ENCODE data around the gene LANCL2.

Gene LANCL2

GRCh38 chr7:55381696-55382095, 16.6 kb downstream of the LANCL2 start:
- WGBS (ENCODE audit: insufficient coverage) = 100% methylated on average over 1 of the region's 5 CpGs
- peaks cover 0 to 4% (median 0%) of the 10 kb centered on the region in 4 experiments for H3K36me3 ChIP-seq (ENCODE audit: control insufficient read depth in 4 of 4, insufficient read depth in 4 of 4, low read length in 3 of 4)
- no peaks in the 10 kb centered on the region for H3K4me1 ChIP-seq (ENCODE audit: control extremely low read depth in 1 of 4, control insufficient read depth in 4 of 4, insufficient read depth in 4 of 4, low read length in 3 of 4)
- peaks cover 1 to 16% (median 6%) of the 10 kb centered on the region in 5 experiments for H3K9me3 ChIP-seq (ENCODE audit: control extremely low read depth in 1 of 5, control insufficient read depth in 4 of 5, insufficient read depth in 2 of 5, low read depth in 1 of 5, low read length in 4 of 5)
- no peaks in the 10 kb centered on the region for H3K27me3 ChIP-seq (replicated peaks in 2 of 5; ENCODE audit: control insufficient read depth in 4 of 5, insufficient read depth in 5 of 5, low read length in 4 of 5)
- ChIA-PET CTCF (interaction anchor here (0.8 kb wide), 1 partner anchor 10 kb away, joined by 4 read pairs; no protein-coding TSS in a partner anchor), POLR2A (no interaction called here)
- no peak overlapping the region for H3K27ac ChIP-seq (ENCODE audit: insufficient read depth in 1 of 2, low read depth in 1 of 2, low read length in 2 of 2, poor library complexity in 1 of 2, severe bottlenecking in 2 of 2)
- no peak for DNase-seq
- H3K4me3 ChIP-seq (ENCODE audit: control insufficient read depth in 1 of 7, extremely low read depth in 1 of 7, insufficient read depth in 4 of 7, low read depth in 2 of 7, low read length in 6 of 7) = no peak overlapping the region

- DNase-seq = no peak
- H3K27me3 ChIP-seq (replicated peaks in 2 of 5; ENCODE audit: control insufficient read depth in 4 of 5, insufficient read depth in 5 of 5, low read length in 4 of 5) = no peaks in the 10 kb centered on the region
- peaks cover 0 to 4% (median 0%) of the 10 kb centered on the region in 4 experiments for H3K36me3 ChIP-seq (ENCODE audit: control insufficient read depth in 4 of 4, insufficient read depth in 4 of 4, low read length in 3 of 4)
- no peak overlapping the region for H3K27ac ChIP-seq (ENCODE audit: insufficient read depth in 1 of 2, low read depth in 1 of 2, low read length in 2 of 2, poor library complexity in 1 of 2, severe bottlenecking in 2 of 2)
- peaks cover 4 to 21% (median 9%) of the 10 kb centered on the region in 5 experiments for H3K9me3 ChIP-seq (ENCODE audit: control extremely low read depth in 1 of 5, control insufficient read depth in 4 of 5, insufficient read depth in 2 of 5, low read depth in 1 of 5, low read length in 4 of 5)
- 100% methylated on average over 4 of the region's 4 CpGs for WGBS (ENCODE audit: insufficient coverage)
- H3K4me3 ChIP-seq (ENCODE audit: control insufficient read depth in 1 of 7, extremely low read depth in 1 of 7, insufficient read depth in 4 of 7, low read depth in 2 of 7, low read length in 6 of 7) = no peak overlapping the region
- no peaks in the 10 kb centered on the region for H3K4me1 ChIP-seq (ENCODE audit: control extremely low read depth in 1 of 4, control insufficient read depth in 4 of 4, insufficient read depth in 4 of 4, low read length in 3 of 4)
- POLR2A ChIA-PET = no interaction called here
- CTCF ChIA-PET = no interaction called here
These were observed 17.1 kb downstream of the LANCL2 start for GRCh38 chr7:55382251-55382650.

GRCh38 chr7:55386541-55386940, 21.4 kb downstream of the LANCL2 start:
- ChIA-PET CTCF (no interaction called here), POLR2A (no interaction called here)
- Histone ChIP-seq H3K9me3 (ENCODE audit: control extremely low read depth in 1 of 5, control insufficient read depth in 4 of 5, insufficient read depth in 2 of 5, low read depth in 1 of 5, low read length in 4 of 5) (peaks cover 4 to 34% (median 15%) of the 10 kb centered on the region in 5 experiments), H3K36me3 (ENCODE audit: control insufficient read depth in 4 of 4, insufficient read depth in 4 of 4, low read length in 3 of 4) (peaks cover 0 to 4% (median 0%) of the 10 kb centered on the region in 4 experiments), H3K27me3 (replicated peaks in 2 of 5; ENCODE audit: control insufficient read depth in 4 of 5, insufficient read depth in 5 of 5, low read length in 4 of 5) (no peaks in the 10 kb centered on the region), H3K4me1 (ENCODE audit: control extremely low read depth in 1 of 4, control insufficient read depth in 4 of 4, insufficient read depth in 4 of 4, low read length in 3 of 4) (no peaks in the 10 kb centered on the region), H3K27ac (ENCODE audit: insufficient read depth in 1 of 2, low read depth in 1 of 2, low read length in 2 of 2, poor library complexity in 1 of 2, severe bottlenecking in 2 of 2) (no peak overlapping the region), H3K4me3 (ENCODE audit: control insufficient read depth in 1 of 7, extremely low read depth in 1 of 7, insufficient read depth in 4 of 7, low read depth in 2 of 7, low read length in 6 of 7) (no peak overlapping the region)
- no peak for DNase-seq
- 100% methylated on average over 2 of the region's 4 CpGs for WGBS (ENCODE audit: insufficient coverage)

GRCh38 chr7:55387062-55387965, 22.2 kb downstream of the LANCL2 start:
- ChIA-PET POLR2A (no interaction called here), CTCF (no interaction called here)
- Histone ChIP-seq H3K4me1 (ENCODE audit: control extremely low read depth in 1 of 4, control insufficient read depth in 4 of 4, insufficient read depth in 4 of 4, low read length in 3 of 4) (no peaks in the 10 kb centered on the region), H3K36me3 (ENCODE audit: control insufficient read depth in 4 of 4, insufficient read depth in 4 of 4, low read length in 3 of 4) (peaks cover 0 to 6% (median 0%) of the 10 kb centered on the region in 4 experiments), H3K27me3 (replicated peaks in 2 of 5; ENCODE audit: control insufficient read depth in 4 of 5, insufficient read depth in 5 of 5, low read length in 4 of 5) (no peaks in the 10 kb centered on the region), H3K9me3 (ENCODE audit: control extremely low read depth in 1 of 5, control insufficient read depth in 4 of 5, insufficient read depth in 2 of 5, low read depth in 1 of 5, low read length in 4 of 5) (peaks cover 4 to 34% (median 15%) of the 10 kb centered on the region in 5 experiments), H3K4me3 (ENCODE audit: control insufficient read depth in 1 of 7, extremely low read depth in 1 of 7, insufficient read depth in 4 of 7, low read depth in 2 of 7, low read length in 6 of 7) (no peak overlapping the region), H3K27ac (ENCODE audit: insufficient read depth in 1 of 2, low read depth in 1 of 2, low read length in 2 of 2, poor library complexity in 1 of 2, severe bottlenecking in 2 of 2) (no peak overlapping the region)
- DNase-seq = peak in 2 of 3 donors; percentile 40 to 50
- 98% methylated on average over 3 of the region's 7 CpGs for WGBS (ENCODE audit: insufficient coverage)

- DNase-seq = no peak
- Histone ChIP-seq H3K9me3 (ENCODE audit: control extremely low read depth in 1 of 5, control insufficient read depth in 4 of 5, insufficient read depth in 2 of 5, low read depth in 1 of 5, low read length in 4 of 5) (no peaks in the 10 kb centered on the region), H3K27me3 (replicated peaks in 2 of 5; ENCODE audit: control insufficient read depth in 4 of 5, insufficient read depth in 5 of 5, low read length in 4 of 5) (no peaks in the 10 kb centered on the region), H3K27ac (ENCODE audit: insufficient read depth in 1 of 2, low read depth in 1 of 2, low read length in 2 of 2, poor library complexity in 1 of 2, severe bottlenecking in 2 of 2) (no peak overlapping the region), H3K36me3 (ENCODE audit: control insufficient read depth in 4 of 4, insufficient read depth in 4 of 4, low read length in 3 of 4) (peaks cover 4 to 14% (median 4%) of the 10 kb centered on the region in 4 experiments), H3K4me3 (ENCODE audit: control insufficient read depth in 1 of 7, extremely low read depth in 1 of 7, insufficient read depth in 4 of 7, low read depth in 2 of 7, low read length in 6 of 7) (no peak overlapping the region), H3K4me1 (ENCODE audit: control extremely low read depth in 1 of 4, control insufficient read depth in 4 of 4, insufficient read depth in 4 of 4, low read length in 3 of 4) (no peaks in the 10 kb centered on the region)
- WGBS (ENCODE audit: insufficient coverage) = 100% methylated on average over 6 of the region's 11 CpGs
- POLR2A ChIA-PET = no interaction called here
- CTCF ChIA-PET = interaction anchor here (1.2 to 1.4 kb wide), 2 partner anchors 11 to 17 kb away, joined by 4 to 6 read pairs; no protein-coding TSS in a partner anchor
These were observed 31.2 kb downstream of the LANCL2 start for GRCh38 chr7:55396233-55396785.

- Histone ChIP-seq H3K4me1 (ENCODE audit: control extremely low read depth in 1 of 4, control insufficient read depth in 4 of 4, insufficient read depth in 4 of 4, low read length in 3 of 4) (no peaks in the 10 kb centered on the region), H3K9me3 (ENCODE audit: control extremely low read depth in 1 of 5, control insufficient read depth in 4 of 5, insufficient read depth in 2 of 5, low read depth in 1 of 5, low read length in 4 of 5) (no peaks in the 10 kb centered on the region), H3K36me3 (ENCODE audit: control insufficient read depth in 4 of 4, insufficient read depth in 4 of 4, low read length in 3 of 4) (peaks cover 4 to 12% (median 4%) of the 10 kb centered on the region in 4 experiments), H3K27me3 (replicated peaks in 2 of 5; ENCODE audit: control insufficient read depth in 4 of 5, insufficient read depth in 5 of 5, low read length in 4 of 5) (no peaks in the 10 kb centered on the region), H3K4me3 (ENCODE audit: control insufficient read depth in 1 of 7, extremely low read depth in 1 of 7, insufficient read depth in 4 of 7, low read depth in 2 of 7, low read length in 6 of 7) (no peak overlapping the region), H3K27ac (ENCODE audit: insufficient read depth in 1 of 2, low read depth in 1 of 2, low read length in 2 of 2, poor library complexity in 1 of 2, severe bottlenecking in 2 of 2) (no peak overlapping the region)
- no CpG with 5 or more reads among the region's 3 CpGs for WGBS (ENCODE audit: insufficient coverage)
- ChIA-PET POLR2A (no interaction called here), CTCF (no interaction called here)
- no peak for DNase-seq
These were observed 32.5 kb downstream of the LANCL2 start for GRCh38 chr7:55397617-55398016.

- H3K27ac ChIP-seq (ENCODE audit: insufficient read depth in 1 of 2, low read depth in 1 of 2, low read length in 2 of 2, poor library complexity in 1 of 2, severe bottlenecking in 2 of 2) = no peak overlapping the region
- POLR2A ChIA-PET = no interaction called here
- H3K9me3 ChIP-seq (ENCODE audit: control extremely low read depth in 1 of 5, control insufficient read depth in 4 of 5, insufficient read depth in 2 of 5, low read depth in 1 of 5, low read length in 4 of 5) = no peaks in the 10 kb centered on the region
- H3K4me1 ChIP-seq (ENCODE audit: control extremely low read depth in 1 of 4, control insufficient read depth in 4 of 4, insufficient read depth in 4 of 4, low read length in 3 of 4) = no peaks in the 10 kb centered on the region
- CTCF ChIA-PET = interaction anchor here (1.2 kb wide), 1 partner anchor 9 kb away, joined by 4 read pairs; no protein-coding TSS in a partner anchor
- DNase-seq = no peak
- H3K36me3 ChIP-seq (ENCODE audit: control insufficient read depth in 4 of 4, insufficient read depth in 4 of 4, low read length in 3 of 4) = peaks cover 4 to 14% (median 4%) of the 10 kb centered on the region in 4 experiments
- WGBS (ENCODE audit: insufficient coverage) = 100% methylated on average over 1 of the region's 2 CpGs
- no peaks in the 10 kb centered on the region for H3K27me3 ChIP-seq (replicated peaks in 2 of 5; ENCODE audit: control insufficient read depth in 4 of 5, insufficient read depth in 5 of 5, low read length in 4 of 5)
- H3K4me3 ChIP-seq (ENCODE audit: control insufficient read depth in 1 of 7, extremely low read depth in 1 of 7, insufficient read depth in 4 of 7, low read depth in 2 of 7, low read length in 6 of 7) = no peak overlapping the region
These were observed 35.1 kb downstream of the LANCL2 start for GRCh38 chr7:55400191-55400590.

All from common myeloid progenitor, CD34-positive (primary cell).